Brain microvascular endothelial cell (primary cell): Measurements from ENCODE around the gene ZNF865.

Experiments
- DNase-seq: peaks from one replicate; pipeline ENCODE4 v3.0.0-alpha.2; 2020
- H3K27ac ChIP-seq: fragments of 250-450 bp; sonication (Bioruptor Pico); 2 replicates; pipeline ENCODE4 v1.5.1; 2020; ENCODE audit warnings: mild to moderate bottlenecking, moderate library complexity
- H3K27me3 ChIP-seq: fragments of 250-450 bp; sonication (Bioruptor Pico); replicated peaks from 2 replicates; pipeline ENCODE4 v1.5.1; 2020; ENCODE audit warnings: mild to moderate bottlenecking
- H3K36me3 ChIP-seq: fragments of 250-450 bp; sonication (Bioruptor Pico); replicated peaks from 2 replicates; pipeline ENCODE4 v1.5.1; 2020; ENCODE audit warnings: mild to moderate bottlenecking
- H3K4me3 ChIP-seq: 2 replicates; pipeline ENCODE4 v1.5.1; 2011; ENCODE audit warnings: low read depth, mild to moderate bottlenecking, control low read depth, low read length, moderate library complexity
- in situ Hi-C: cut with HindIII; loops from 2 replicates; pipeline ENCODE4 v1.10.0; 2017; ENCODE audit warnings: low sequenced_read_pairs, low pct_ligation_motif_present
- TF ChIP-seq, protein P1 (sequence below): IDR thresholded peaks from 2 replicates; pipeline ENCODE4 v1.5.1; 2011; ENCODE audit warnings: low read depth, mild to moderate bottlenecking, moderate library complexity, low read length, control low read depth, inconsistent platforms; ENCODE audit errors: missing control alignments

Gene ZNF865

DNA sequence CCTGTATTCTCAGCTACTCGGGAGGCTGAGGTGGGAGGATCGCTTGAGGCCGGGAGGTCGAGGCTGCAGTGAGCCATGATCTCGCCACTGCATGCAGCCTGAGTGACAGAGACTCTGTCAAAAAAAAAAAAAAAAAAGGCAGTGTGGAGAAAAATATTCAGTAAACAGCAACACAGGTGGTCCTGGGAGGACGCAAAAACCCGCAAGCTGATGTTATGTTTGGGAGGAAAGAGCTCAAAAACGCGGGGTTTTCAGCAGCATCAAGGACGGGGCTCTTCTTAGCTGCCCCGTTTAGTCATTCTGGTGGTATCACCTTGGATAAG lies 19.5 kb downstream of the ZNF865 start:
- in situ Hi-C loops, result no loop called here

DNA sequence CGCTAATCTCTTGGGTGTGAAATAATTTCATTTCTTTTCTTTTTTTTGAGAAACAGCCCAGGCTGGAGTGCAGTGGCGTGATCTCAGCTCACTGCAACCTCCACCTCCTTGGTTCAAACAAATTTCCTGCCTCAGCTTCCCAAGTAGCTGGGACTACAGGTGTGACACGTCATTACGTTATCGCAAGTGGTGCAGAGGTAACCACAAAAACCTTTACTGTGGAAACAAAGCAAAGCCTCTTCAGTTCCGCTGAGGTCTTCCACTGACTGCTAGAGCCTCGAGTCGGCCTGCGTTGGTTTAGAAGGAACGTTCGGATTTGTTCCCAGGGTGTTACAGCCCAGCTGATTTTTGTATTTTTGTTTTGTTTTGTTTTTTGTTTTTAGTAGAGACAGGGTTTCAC lies 20.9 kb downstream of the ZNF865 start:
- DNase-seq, result no peak
- H3K36me3 ChIP-seq, result peaks cover under 1% of the 10 kb centered on the region
- no peaks in the 10 kb centered on the region for H3K27me3 ChIP-seq
- no peak overlapping the region for H3K4me3 ChIP-seq
- no peak overlapping the region for H3K27ac ChIP-seq
- in situ Hi-C loops, result no loop called here
- TF ChIP-seq, protein P1, sequence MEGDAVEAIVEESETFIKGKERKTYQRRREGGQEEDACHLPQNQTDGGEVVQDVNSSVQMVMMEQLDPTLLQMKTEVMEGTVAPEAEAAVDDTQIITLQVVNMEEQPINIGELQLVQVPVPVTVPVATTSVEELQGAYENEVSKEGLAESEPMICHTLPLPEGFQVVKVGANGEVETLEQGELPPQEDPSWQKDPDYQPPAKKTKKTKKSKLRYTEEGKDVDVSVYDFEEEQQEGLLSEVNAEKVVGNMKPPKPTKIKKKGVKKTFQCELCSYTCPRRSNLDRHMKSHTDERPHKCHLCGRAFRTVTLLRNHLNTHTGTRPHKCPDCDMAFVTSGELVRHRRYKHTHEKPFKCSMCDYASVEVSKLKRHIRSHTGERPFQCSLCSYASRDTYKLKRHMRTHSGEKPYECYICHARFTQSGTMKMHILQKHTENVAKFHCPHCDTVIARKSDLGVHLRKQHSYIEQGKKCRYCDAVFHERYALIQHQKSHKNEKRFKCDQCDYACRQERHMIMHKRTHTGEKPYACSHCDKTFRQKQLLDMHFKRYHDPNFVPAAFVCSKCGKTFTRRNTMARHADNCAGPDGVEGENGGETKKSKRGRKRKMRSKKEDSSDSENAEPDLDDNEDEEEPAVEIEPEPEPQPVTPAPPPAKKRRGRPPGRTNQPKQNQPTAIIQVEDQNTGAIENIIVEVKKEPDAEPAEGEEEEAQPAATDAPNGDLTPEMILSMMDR, result no peak

More for the DNA sequence above, 19.5 kb downstream of the ZNF865 start:
- peaks cover 5% of the 10 kb centered on the region for H3K36me3 ChIP-seq
- no peaks in the 10 kb centered on the region for H3K27me3 ChIP-seq
- no peak overlapping the region for H3K27ac ChIP-seq
- peak overlapping the region; percentile 73 for H3K4me3 ChIP-seq
- DNase-seq, result no peak
- TF ChIP-seq, protein P1, result no peak

DNA sequence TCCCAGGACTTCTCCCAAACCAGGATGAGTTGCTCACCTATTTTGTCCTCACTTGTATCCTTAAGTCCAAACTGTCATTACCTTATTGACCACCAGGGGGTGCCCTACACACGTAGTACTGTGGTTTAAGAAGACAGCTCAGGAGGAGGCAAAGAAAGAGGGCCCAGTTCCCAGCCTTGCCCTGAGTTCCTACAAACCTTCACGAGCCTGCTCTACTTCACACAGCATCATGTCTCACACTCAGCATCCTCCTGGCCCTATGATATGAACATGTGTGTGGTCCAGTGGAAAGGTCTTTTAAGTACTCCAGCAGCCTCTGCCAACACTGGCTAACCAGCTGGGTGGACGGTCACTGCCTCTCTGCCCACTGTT lies 27.0 kb downstream of the ZNF865 start:
- H3K27ac ChIP-seq, result no peak overlapping the region
- DNase-seq, result peak; percentile 94
- no peaks in the 10 kb centered on the region for H3K27me3 ChIP-seq
- no peak overlapping the region for H3K4me3 ChIP-seq
- H3K36me3 ChIP-seq, result no peaks in the 10 kb centered on the region
- in situ Hi-C loops, result no loop called here
- TF ChIP-seq, protein P1, result peak; percentile 79

DNA sequence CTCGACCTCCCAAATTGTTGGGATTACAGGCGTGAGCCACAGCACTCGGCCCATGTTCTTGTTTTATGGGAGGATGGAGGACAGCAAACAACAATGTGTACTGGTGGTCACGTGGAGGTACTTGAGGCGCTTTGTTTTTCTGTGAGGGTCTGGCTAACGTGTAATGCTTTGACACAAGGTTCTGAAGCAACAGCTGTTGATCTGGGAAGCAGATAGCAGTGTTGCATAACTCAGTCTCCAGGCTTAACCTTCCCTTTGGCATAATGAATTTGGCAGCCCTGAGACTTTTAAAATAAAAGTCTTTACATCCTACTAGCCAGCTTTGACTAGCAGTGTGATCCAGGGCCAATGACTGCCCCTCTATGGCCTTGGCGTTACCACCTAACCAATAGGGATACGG lies 28.4 kb downstream of the ZNF865 start:
- H3K27ac ChIP-seq, result no peak overlapping the region
- no peak overlapping the region for H3K4me3 ChIP-seq
- no peaks in the 10 kb centered on the region for H3K36me3 ChIP-seq
- in situ Hi-C loops, result no loop called here
- TF ChIP-seq, protein P1, result no peak
- DNase-seq, result no peak
- no peaks in the 10 kb centered on the region for H3K27me3 ChIP-seq

DNA sequence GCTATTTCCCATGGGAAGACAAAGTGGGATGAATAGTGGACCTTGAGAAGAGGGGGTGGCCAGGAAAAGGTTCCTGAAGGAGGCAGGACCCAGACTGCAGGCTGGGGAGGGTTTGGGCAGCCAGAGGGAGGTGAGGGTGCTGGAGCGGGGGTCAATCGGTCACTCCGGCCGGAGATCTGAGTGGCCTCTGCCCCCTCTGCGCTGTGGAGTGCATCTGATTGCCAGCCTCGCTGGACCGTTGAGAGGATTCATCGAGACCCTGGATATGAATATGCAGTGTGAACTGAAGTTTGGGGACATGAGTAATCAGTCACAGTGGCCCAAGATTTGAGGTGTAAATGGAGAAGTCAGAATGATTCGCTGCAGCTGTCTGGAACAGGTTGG lies 29.9 kb downstream of the ZNF865 start:
- DNase-seq, result no peak
- no peaks in the 10 kb centered on the region for H3K36me3 ChIP-seq
- TF ChIP-seq, protein P1, result no peak
- H3K27me3 ChIP-seq, result no peaks in the 10 kb centered on the region
- H3K27ac ChIP-seq, result peak overlapping the region; percentile 91
- H3K4me3 ChIP-seq, result peak overlapping the region; percentile 100
- in situ Hi-C loops, result no loop called here

DNA sequence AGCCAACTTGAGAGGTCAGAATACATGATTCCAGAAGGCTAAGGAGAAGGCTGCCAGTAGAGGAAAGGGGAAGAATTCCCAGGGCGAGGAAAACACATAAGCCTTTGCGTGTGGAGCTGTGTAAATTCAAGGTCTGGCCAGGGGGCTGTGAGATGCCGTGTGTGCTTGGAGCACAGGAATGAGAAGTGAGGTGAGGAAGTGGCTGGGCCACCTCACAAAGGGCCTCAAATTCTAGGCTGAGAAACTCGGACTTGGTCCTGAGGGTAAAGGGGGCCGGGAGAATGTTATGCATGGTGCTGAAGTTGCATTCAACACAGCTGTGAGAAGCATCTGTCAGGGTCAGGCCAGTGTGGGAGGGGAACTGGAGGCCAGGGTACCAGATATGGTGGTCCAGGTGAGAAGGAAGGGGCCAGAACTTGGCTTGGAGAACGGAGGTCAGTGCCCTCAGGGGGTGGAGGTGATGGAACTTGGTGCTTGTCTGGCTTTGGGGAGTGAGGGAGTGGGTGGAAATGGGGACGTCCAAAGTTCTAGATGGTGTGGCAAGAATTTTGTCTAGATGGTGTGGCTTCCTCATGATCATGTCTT lies 30.5 kb downstream of the ZNF865 start:
- H3K36me3 ChIP-seq, result no peaks in the 10 kb centered on the region
- no peak for DNase-seq
- no peak overlapping the region for H3K27ac ChIP-seq
- H3K27me3 ChIP-seq, result no peaks in the 10 kb centered on the region
- TF ChIP-seq, protein P1, result no peak
- peak overlapping the region; percentile 100 for H3K4me3 ChIP-seq
- in situ Hi-C loops, result no loop called here
